Measurements from ENCODE around the gene MEIS2.

The MEIS2 gene

GRCh38 chr15:37007301-37007700 is 93.0 kb downstream of the MEIS2 start:
- peaks cover 48% of the 10 kb centered on the region for H3K36me3 ChIP-seq (ENCODE audit: insufficient read depth, low read length)
- H3K9ac ChIP-seq (ENCODE audit: low read length) = no peak overlapping the region
- no peak overlapping the region for H3K4me3 ChIP-seq (ENCODE audit: low read depth, low read length, poor library complexity, severe bottlenecking)
- H4K20me1 ChIP-seq (ENCODE audit: insufficient read depth, low read length) = no peaks in the 10 kb centered on the region
- H3K4me2 ChIP-seq (ENCODE audit: low read length) = no peak overlapping the region
- H2AFZ ChIP-seq (ENCODE audit: low read length) = no peak overlapping the region
- TF ChIP-seq, protein P1, sequence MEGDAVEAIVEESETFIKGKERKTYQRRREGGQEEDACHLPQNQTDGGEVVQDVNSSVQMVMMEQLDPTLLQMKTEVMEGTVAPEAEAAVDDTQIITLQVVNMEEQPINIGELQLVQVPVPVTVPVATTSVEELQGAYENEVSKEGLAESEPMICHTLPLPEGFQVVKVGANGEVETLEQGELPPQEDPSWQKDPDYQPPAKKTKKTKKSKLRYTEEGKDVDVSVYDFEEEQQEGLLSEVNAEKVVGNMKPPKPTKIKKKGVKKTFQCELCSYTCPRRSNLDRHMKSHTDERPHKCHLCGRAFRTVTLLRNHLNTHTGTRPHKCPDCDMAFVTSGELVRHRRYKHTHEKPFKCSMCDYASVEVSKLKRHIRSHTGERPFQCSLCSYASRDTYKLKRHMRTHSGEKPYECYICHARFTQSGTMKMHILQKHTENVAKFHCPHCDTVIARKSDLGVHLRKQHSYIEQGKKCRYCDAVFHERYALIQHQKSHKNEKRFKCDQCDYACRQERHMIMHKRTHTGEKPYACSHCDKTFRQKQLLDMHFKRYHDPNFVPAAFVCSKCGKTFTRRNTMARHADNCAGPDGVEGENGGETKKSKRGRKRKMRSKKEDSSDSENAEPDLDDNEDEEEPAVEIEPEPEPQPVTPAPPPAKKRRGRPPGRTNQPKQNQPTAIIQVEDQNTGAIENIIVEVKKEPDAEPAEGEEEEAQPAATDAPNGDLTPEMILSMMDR (IDR thresholded peaks at IDR 0.05; ENCODE audit: low read length) = no peak
- no peak for TF ChIP-seq EZH2 (IDR thresholded peaks at IDR 0.05; ENCODE audit: borderline replicate concordance, low read length)
- H3K9me2 ChIP-seq (ENCODE audit: low read depth, low read length) = no peaks in the 10 kb centered on the region
- H3K9me3 ChIP-seq (ENCODE audit: low read length) = no peaks in the 10 kb centered on the region
- no peaks in the 10 kb centered on the region for H3K27me3 ChIP-seq (ENCODE audit: insufficient read depth, low read length)
- H3K4me1 ChIP-seq (ENCODE audit: insufficient read depth, low read length, severe bottlenecking) = peaks cover 21% of the 10 kb centered on the region
- H3F3A ChIP-seq (ENCODE audit: insufficient read depth, low read length) = no peaks in the 10 kb centered on the region
- H3K79me2 ChIP-seq (ENCODE audit: insufficient read depth, low read length) = 0 out of 2 replicates have a peak, but pooled peaks cover 4% of the 10 kb centered on the region
- no peak overlapping the region for H3K27ac ChIP-seq (ENCODE audit: low read depth, low read length, poor library complexity, severe bottlenecking)

- H3K4me3 ChIP-seq (ENCODE audit: low read depth, low read length, poor library complexity, severe bottlenecking) = no peak overlapping the region
- H3K27me3 ChIP-seq (ENCODE audit: insufficient read depth, low read length) = no peaks in the 10 kb centered on the region
- H3K4me2 ChIP-seq (ENCODE audit: low read length) = no peak overlapping the region
- H3F3A ChIP-seq (ENCODE audit: insufficient read depth, low read length) = no peaks in the 10 kb centered on the region
- H3K9ac ChIP-seq (ENCODE audit: low read length) = no peak overlapping the region
- H3K9me2 ChIP-seq (ENCODE audit: low read depth, low read length) = no peaks in the 10 kb centered on the region
- no peaks in the 10 kb centered on the region for H3K9me3 ChIP-seq (ENCODE audit: low read length)
- H3K4me1 ChIP-seq (ENCODE audit: insufficient read depth, low read length, severe bottlenecking) = peaks cover 18% of the 10 kb centered on the region
- TF ChIP-seq EZH2 (IDR thresholded peaks at IDR 0.05; ENCODE audit: borderline replicate concordance, low read length) = no peak
- TF ChIP-seq, protein P1 (IDR thresholded peaks at IDR 0.05; ENCODE audit: low read length) = no peak
- H4K20me1 ChIP-seq (ENCODE audit: insufficient read depth, low read length) = no peaks in the 10 kb centered on the region
- H3K79me2 ChIP-seq (ENCODE audit: insufficient read depth, low read length) = 0 out of 2 replicates have a peak, but pooled peaks cover 4% of the 10 kb centered on the region
- H3K27ac ChIP-seq (ENCODE audit: low read depth, low read length, poor library complexity, severe bottlenecking) = no peak overlapping the region
- peaks cover 36% of the 10 kb centered on the region for H3K36me3 ChIP-seq (ENCODE audit: insufficient read depth, low read length)
- H2AFZ ChIP-seq (ENCODE audit: low read length) = no peak overlapping the region
These were observed 95.2 kb downstream of the MEIS2 start for GRCh38 chr15:37004981-37005735.

GRCh38 chr15:37004373-37004869 is 95.9 kb downstream of the MEIS2 start:
- Histone ChIP-seq H3K27me3 (ENCODE audit: insufficient read depth, low read length) (no peaks in the 10 kb centered on the region), H3K4me1 (ENCODE audit: insufficient read depth, low read length, severe bottlenecking) (peaks cover 18% of the 10 kb centered on the region), H3K27ac (ENCODE audit: low read depth, low read length, poor library complexity, severe bottlenecking) (no peak overlapping the region), H3F3A (ENCODE audit: insufficient read depth, low read length) (no peaks in the 10 kb centered on the region), H3K9me2 (ENCODE audit: low read depth, low read length) (no peaks in the 10 kb centered on the region), H4K20me1 (ENCODE audit: insufficient read depth, low read length) (no peaks in the 10 kb centered on the region), H3K9ac (ENCODE audit: low read length) (no peak overlapping the region), H3K9me3 (ENCODE audit: low read length) (no peaks in the 10 kb centered on the region), H2AFZ (ENCODE audit: low read length) (no peak overlapping the region), H3K36me3 (ENCODE audit: insufficient read depth, low read length) (peaks cover 42% of the 10 kb centered on the region), H3K79me2 (ENCODE audit: insufficient read depth, low read length) (0 out of 2 replicates have a peak, but pooled peaks cover 3% of the 10 kb centered on the region), H3K4me2 (ENCODE audit: low read length) (no peak overlapping the region), H3K4me3 (ENCODE audit: low read depth, low read length, poor library complexity, severe bottlenecking) (no peak overlapping the region)
- TF ChIP-seq, protein P1 (IDR thresholded peaks at IDR 0.05; ENCODE audit: low read length) = no peak
- no peak for TF ChIP-seq EZH2 (IDR thresholded peaks at IDR 0.05; ENCODE audit: borderline replicate concordance, low read length)

Measured in OCI-LY1 (cell line).